Fibroblast of the conjunctiva (primary cell): ENCODE data around the gene CALML6.
A peak's percentile ranks its signal among the peaks of the same experiment; 100 is the strongest.

Experiments used
- DNase-seq: peaks from one replicate; pipeline ENCODE4 v3.0.0-alpha.2; 2010; ENCODE audit warnings: low read depth

The CALML6 gene

DNA sequence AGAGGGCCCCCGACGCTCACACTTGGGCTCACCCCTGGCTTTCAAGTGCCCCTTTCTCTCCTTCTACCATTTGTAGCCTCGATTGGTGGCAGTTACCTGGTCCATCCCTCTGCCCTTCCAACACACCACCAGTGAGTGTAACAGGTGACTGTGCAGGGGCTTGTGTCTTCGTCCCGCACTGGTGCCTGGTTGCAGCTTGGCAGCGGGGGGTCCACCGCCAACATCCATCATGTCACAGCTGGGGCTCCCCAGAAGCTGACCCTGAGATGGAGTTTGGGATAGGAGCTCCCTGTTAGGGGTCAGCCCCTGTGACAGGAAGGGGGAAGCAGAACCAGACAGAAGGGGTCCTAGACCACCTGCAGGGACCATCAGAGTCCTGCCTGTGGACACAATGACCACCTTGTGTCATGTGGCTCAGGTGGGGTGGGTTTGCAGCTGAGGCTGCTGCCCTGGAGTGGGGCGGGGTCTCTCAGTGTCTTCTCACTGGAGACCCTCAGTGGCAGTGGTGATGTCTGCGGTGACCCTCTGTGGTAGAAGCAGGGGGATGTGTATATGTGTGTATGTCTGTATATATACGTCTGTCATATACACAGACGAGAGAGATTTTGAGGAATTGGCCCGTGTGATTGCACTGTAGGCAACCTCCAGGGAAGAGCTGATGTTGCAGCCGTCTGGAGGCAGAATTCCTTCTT is 3.6 kb upstream of the CALML6 start:
- DNase-seq, result no peak

GRCh38 chr1:1914101-1914970 is 724 bp upstream of the CALML6 start:
- no peak for DNase-seq

GRCh38 chr1:1915911-1916840 is 1.1 kb downstream of the CALML6 start:
- no peak for DNase-seq

DNA sequence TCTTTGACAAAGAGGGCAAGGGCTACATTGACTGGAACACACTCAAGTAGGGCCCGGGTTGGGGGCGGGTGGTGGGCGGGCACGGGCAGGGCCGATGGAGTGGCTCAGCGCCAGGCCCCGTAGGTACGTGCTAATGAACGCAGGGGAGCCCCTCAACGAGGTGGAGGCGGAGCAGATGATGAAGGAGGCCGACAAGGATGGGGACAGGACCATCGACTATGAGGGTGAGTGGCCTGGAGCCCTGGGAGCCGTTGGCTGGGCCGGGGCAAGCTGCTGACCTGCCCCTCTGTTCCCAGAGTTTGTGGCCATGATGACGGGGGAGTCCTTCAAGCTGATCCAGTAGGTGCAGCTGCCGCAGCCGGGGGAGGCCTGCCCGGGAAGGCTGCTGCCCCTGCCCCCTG is 1.8 kb downstream of the CALML6 start:
- no peak for DNase-seq

- no peak for DNase-seq
Measured at GRCh38 chr1:1917304-1917976, 2.4 kb downstream of the CALML6 start.

- DNase-seq, result no peak
Measured at GRCh38 chr1:1917995-1918900, 3.2 kb downstream of the CALML6 start.

GRCh38 chr1:1918901-1919303 is 3.8 kb downstream of the CALML6 start, which contains the start of gene TMEM52:
Gene TMEM52, minus strand, starts transcription at chr1:1919279. Its CDS starts 14 bp downstream, at chr1:1919265.
- no peak for DNase-seq

DNA sequence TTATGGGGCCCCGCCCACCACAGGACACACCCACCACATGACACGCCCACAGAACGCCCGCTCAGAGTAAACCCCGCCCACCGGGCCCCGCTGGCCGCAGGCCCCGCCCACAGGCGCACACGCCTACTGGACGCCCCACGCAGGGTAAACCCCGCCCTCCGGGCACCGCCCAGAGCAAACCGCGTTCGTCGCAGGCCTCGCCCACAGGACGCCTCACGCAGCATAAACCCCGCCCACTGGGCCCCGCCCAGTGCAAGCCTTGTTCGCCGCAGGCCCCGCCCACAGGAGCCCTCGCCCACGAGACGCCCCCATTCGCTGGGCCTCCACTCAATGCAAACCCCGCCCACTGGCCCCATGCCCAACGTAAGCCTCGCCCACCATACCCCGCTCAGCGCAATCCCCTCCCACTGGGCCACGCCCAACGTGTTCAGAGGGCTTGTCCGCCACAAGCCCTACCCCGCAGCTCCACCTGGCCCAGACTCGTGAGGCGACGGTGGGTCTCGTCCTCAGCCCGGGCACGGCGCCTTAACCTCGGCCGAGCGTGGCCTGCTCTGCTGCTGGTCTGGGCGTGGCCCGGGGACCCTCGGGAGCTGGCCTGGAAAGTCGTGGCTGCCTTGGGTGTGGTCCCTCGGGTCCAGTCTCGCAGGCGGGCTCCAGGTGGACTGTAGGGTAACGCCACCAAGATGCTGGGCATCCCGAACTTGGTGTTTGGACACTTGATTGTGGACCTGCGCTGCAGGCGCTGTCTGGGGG is 4.4 kb downstream of the CALML6 start:
- peak; percentile 97 for DNase-seq

DNA sequence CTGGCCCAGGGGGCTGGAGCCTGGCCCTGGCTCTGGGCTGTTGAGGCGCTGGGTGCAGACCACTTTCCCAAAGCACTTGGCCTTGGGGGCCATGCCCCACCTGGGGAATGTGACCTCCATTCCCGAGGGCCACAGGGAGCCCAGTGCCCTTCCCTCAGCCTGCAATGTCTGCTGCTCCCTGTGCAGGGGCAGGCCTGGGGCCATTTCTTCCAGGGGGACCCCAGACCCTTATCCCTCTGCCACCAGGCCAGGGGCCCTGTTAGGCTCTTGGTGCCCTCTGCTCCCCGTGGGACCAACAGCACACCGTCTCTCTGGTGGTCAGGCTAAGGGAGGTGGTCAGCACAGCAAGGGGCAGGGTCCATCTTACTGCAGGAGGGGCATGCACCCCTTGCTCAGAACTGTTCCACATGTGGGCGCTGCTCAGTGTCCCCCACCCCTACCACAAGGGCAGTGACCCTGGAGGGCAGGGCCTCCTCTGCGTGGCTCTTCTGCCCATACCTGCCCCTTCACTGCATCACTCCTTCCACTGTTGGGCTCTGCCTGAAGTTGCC is 5.1 kb downstream of the CALML6 start:
- DNase-seq, result no peak

DNA sequence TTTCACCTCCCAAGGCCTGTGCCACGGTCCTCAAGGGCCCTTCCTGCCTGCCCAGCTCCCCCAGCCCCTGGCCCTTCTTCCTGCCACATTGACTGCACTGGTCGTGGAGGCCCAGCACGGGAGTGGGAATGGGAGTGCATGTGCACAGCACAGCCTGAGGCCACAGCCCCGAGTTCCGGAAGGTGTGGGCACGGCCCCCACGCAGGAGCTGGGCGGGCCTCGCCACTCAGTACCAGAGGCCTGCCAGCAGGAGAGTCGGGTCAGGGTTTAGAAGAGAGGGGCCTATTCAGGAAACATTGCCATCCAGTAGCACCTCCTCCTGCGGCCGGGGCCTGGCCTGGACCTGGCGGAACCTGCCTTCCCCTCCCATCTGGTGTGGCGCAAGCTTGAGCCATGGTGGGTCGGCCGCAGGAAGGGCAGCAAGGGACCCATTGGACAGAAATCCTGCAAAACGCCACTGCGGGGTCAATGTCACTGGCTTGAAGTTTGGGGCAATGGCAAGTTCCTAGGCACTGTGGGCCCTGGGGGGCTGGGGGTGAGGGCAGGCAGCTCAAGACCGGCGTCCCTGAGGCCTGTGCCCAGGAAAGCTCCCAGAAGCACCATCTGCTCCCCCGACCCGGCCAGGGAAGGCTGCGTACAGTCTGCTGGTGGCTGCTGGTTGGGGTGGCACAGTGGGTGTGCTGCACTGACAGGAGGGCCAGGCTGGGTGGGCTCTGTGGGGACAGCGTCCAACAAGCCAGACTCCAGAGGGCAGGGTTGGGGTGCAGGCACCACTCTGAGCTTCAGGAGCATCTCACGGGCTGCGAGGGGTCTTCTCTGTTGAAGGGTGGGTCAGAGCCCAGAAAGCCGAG is 5.8 kb downstream of the CALML6 start:
- no peak for DNase-seq

DNA sequence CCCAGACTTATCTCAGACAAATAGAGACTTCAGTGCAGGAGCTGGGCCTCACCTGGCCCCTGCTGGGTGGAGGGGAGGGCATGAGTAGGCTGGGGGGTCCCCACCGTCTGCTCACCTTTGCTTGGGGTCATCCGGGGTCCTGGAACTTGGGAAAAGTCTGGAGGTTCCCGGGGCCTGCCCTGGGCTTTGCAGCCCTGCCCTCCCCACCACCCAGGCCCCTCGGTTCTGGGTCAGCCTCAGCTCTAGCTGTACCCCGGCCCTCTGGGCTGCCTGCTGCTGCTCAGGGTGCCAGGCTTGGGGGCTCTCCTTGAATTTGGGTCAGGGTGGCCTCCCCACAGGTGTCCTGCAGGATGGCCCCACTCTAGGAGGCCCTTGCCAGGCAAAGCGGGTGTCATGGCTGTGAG is 6.4 kb downstream of the CALML6 start:
- no peak for DNase-seq

GRCh38 chr1:1921901-1922701 is 7.0 kb downstream of the CALML6 start:
- no peak for DNase-seq

DNA sequence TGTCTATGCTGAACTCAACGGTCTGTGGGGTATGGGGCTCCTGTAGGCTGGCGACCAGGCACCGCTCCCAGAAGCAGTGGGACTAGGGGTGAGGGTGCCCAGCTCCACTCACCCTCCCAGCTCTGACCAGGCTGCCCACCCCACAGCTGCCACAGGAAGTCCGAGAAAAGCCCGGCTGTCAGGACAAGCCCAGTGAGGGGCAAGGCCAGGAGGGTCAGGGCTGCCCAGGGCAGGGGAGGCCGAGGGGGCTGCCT is 7.6 kb downstream of the CALML6 start:
- DNase-seq, result no peak

DNA sequence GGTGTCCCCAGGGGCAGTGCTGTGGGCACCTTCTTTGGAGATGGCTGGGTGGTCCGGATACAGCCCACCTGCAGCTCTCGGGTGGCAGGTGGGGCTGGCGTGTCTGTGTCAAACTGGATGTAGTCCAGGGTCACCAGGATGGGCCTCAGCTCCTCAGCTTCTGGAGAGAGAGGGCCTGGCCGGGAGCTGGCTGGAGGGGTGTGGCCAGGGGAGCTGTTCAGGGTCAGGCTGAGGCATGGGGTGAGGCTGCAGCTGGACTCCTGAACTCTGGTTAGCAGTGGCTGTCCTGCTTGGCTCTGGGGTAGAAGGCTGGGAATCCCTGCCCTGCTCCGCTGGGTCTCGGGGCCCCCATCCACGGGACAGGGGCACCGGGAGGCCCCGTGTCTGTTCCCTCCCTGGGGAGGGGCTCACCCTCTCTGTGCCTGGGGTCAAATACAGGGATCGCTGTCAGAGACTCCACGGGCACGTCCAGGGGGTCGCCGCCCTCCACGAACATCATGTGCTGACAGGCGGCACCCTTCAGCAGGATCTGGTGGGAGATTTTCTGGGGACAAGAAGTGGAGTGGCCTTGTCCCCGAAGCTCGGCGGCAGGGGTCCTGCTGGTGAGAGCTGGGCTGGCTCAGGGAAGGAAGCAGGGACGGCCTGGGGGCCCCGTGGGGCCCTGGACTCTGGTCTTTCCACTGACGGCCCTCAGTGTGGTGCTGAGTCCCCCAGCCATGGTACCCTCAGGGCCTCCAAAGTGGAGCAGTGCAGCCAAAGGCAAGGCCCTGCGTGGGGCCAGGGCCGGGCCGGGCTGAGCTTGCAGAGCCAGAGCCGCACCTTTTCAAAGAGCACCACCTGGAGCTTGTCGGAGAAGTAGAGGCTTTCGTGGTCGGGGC is 8.1 kb downstream of the CALML6 start:
- no peak for DNase-seq

DNA sequence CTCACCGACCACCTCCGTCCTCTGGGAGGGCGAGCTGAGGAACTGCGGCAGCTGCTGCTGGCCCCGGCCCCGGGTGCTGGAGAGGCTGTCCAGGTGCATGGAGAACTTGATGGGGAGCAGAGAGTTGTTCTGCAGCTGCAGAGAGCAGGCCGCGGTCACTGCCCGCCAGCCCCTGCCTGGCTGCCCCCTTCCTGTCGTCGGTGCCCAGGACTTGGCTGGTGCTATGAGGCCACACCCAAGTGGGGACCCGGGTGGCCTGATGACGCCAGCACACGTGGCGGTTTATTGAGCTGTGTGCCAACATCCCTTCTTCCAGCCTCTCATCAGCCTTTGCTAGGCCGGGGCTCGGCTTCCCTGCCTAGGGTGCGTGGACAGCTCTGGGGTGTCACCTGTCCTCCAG is 9.3 kb downstream of the CALML6 start:
- DNase-seq, result no peak

DNA sequence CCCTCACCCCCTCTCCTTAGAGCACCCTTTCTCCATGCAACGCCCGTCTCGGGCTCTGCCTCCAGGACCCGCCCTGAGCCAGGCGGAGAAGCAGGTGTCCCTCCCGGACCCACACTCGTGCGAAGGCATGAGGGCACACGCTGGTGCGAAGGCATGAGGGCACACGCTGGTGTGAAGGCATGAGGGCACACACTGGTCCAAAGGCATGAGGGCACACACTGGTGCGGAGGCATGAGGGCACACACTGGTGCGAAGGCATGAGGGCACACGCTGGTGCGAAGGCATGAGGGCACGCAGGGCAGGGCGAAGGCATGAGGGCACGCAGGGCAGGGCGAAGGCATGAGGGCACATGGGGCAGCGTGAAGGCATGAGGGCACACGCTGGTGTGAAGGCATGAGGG is 9.8 kb downstream of the CALML6 start:
- no peak for DNase-seq
